Thyroid gland (tissue), 4 donors: ENCODE results near the gene PRDX5.

Experiments used
- CTCF ChIP-seq, 6 experiments: fragments of 200-600 bp in 3 of 6; fragments of 450-650 bp in 3 of 6; sonication (generic) in 3 of 6; IDR thresholded peaks; one replicate each; pipeline ENCODE4 v1.5.1; 2016 to 2019; ENCODE audit warnings: antibody characterized with exemption in 6 of 6, mild to moderate bottlenecking in 2 of 6, inconsistent platforms in 1 of 6, moderate library complexity in 1 of 6
- POLR2A ChIP-seq, 2 donors: fragments of 450-650 bp; IDR thresholded peaks; one replicate each; pipeline ENCODE4 v1.6.1; 2017; ENCODE audit warnings: antibody characterized with exemption in 2 of 2, mild to moderate bottlenecking in 2 of 2, moderate library complexity in 1 of 2

GRCh38 chr11:64356498-64357411 lies 38.8 kb downstream of the PRDX5 start:
- TF ChIP-seq POLR2A (IDR thresholded peaks at IDR 0.05): no peak
- TF ChIP-seq CTCF (IDR thresholded peaks at IDR 0.05): peak in 1 of 6 experiments; percentile 12
